ENCODE measurements around the gene SGCB.

SGCB gene

DNA sequence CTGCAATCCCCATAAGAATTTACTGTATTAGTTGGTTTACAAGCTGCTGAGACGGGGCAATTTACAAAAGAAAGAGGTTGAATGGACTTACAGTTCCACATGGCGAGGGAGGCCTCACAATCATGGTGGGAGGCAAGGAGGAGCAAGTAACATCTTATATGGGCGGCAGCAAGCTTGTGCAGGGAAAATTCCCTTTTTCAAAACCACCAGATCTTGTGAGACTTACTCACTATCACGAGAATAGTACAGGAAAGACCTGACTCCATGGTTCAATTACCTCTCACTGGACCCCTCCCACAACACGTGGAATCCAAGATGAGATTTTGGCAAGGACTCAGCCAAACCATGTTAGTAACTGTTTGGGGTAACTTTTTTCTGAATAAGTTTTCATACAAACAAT, 11.2 kb upstream of the SGCB start:
- whole genome bisulfite sequencing (ENCODE audit: insufficient coverage): 97% methylated on average over 4 of the region's 5 CpGs
- DNase-seq: no peak
- Histone ChIP-seq H3K9me3 (ENCODE audit: control extremely low read depth in 1 of 5, control insufficient read depth in 4 of 5, insufficient read depth in 2 of 5, low read depth in 1 of 5, low read length in 4 of 5) (peaks cover 0 to 1% (median 0%) of the 10 kb centered on the region in 5 experiments), H3K27me3 (replicated peaks in 2 of 5; ENCODE audit: control insufficient read depth in 4 of 5, insufficient read depth in 5 of 5, low read length in 4 of 5) (peaks cover 22 to 70% (median 26%) of the 10 kb centered on the region in 5 experiments), H3K4me1 (ENCODE audit: control extremely low read depth in 1 of 4, control insufficient read depth in 4 of 4, insufficient read depth in 4 of 4, low read length in 3 of 4) (peaks cover 0 to 19% (median 16%) of the 10 kb centered on the region in 4 experiments), H3K4me3 (ENCODE audit: control insufficient read depth in 1 of 7, extremely low read depth in 1 of 7, insufficient read depth in 4 of 7, low read depth in 2 of 7, low read length in 6 of 7) (no peak overlapping the region), H3K36me3 (ENCODE audit: control insufficient read depth in 4 of 4, insufficient read depth in 4 of 4, low read length in 3 of 4) (no peaks in the 10 kb centered on the region), H3K27ac (ENCODE audit: insufficient read depth in 1 of 2, low read depth in 1 of 2, low read length in 2 of 2, poor library complexity in 1 of 2, severe bottlenecking in 2 of 2) (no peak overlapping the region)
- CTCF ChIA-PET: no interaction called here
- POLR2A ChIA-PET: no interaction called here

GRCh38 chr4:52045028-52045427, 6.9 kb upstream of the SGCB start:
- no peak overlapping the region for H3K27ac ChIP-seq (ENCODE audit: insufficient read depth in 1 of 2, low read depth in 1 of 2, low read length in 2 of 2, poor library complexity in 1 of 2, severe bottlenecking in 2 of 2)
- POLR2A ChIA-PET: no interaction called here
- no peaks in the 10 kb centered on the region for H3K36me3 ChIP-seq (ENCODE audit: control insufficient read depth in 4 of 4, insufficient read depth in 4 of 4, low read length in 3 of 4)
- CTCF ChIA-PET: no interaction called here
- H3K4me1 ChIP-seq (ENCODE audit: control extremely low read depth in 1 of 4, control insufficient read depth in 4 of 4, insufficient read depth in 4 of 4, low read length in 3 of 4): no peaks in the 10 kb centered on the region
- 100% methylated on average over 1 of the region's 1 CpG for WGBS (ENCODE audit: insufficient coverage)
- peaks cover 7 to 57% (median 13%) of the 10 kb centered on the region in 5 experiments for H3K27me3 ChIP-seq (replicated peaks in 2 of 5; ENCODE audit: control insufficient read depth in 4 of 5, insufficient read depth in 5 of 5, low read length in 4 of 5)
- no peak overlapping the region for H3K4me3 ChIP-seq (ENCODE audit: control insufficient read depth in 1 of 7, extremely low read depth in 1 of 7, insufficient read depth in 4 of 7, low read depth in 2 of 7, low read length in 6 of 7)
- H3K9me3 ChIP-seq (ENCODE audit: control extremely low read depth in 1 of 5, control insufficient read depth in 4 of 5, insufficient read depth in 2 of 5, low read depth in 1 of 5, low read length in 4 of 5): no peaks in the 10 kb centered on the region
- DNase-seq: no peak

DNA sequence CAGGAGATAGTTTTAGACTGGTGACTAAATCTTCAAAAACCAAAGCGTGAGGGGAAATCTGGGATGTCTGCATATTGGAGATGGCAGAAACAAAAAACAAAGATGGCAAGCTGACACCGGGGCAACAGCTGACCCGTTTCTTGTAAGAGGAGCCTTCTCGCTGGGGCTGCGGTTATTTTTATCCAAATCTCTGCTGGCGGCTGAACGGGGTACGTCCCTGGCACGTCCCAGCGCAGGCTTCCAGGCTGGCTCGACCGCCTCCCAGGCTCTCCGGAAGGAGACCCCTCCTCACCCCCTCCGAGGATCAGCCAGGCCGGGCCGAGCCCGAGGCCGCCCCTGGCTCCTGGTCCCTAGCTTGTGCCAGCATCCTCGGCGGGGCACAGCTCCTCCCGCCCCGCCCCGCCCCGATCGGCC, 403 bp downstream of the SGCB start:
- ChIA-PET POLR2A (no interaction called here), CTCF (interaction anchor here (1.4 kb wide), 1 partner anchor 12 kb away, joined by 4 read pairs; no protein-coding TSS in a partner anchor)
- Histone ChIP-seq H3K36me3 (ENCODE audit: control insufficient read depth in 4 of 4, insufficient read depth in 4 of 4, low read length in 3 of 4) (no peaks in the 10 kb centered on the region), H3K27me3 (replicated peaks in 2 of 5; ENCODE audit: control insufficient read depth in 4 of 5, insufficient read depth in 5 of 5, low read length in 4 of 5) (peaks cover 5 to 68% (median 32%) of the 10 kb centered on the region in 5 experiments), H3K4me3 (ENCODE audit: control insufficient read depth in 1 of 7, extremely low read depth in 1 of 7, insufficient read depth in 4 of 7, low read depth in 2 of 7, low read length in 6 of 7) (peak overlapping the region; percentile 38 to 80 (median 63)), H3K27ac (ENCODE audit: insufficient read depth in 1 of 2, low read depth in 1 of 2, low read length in 2 of 2, poor library complexity in 1 of 2, severe bottlenecking in 2 of 2) (no peak overlapping the region), H3K9me3 (ENCODE audit: control extremely low read depth in 1 of 5, control insufficient read depth in 4 of 5, insufficient read depth in 2 of 5, low read depth in 1 of 5, low read length in 4 of 5) (peaks cover 0 to 2% (median 0%) of the 10 kb centered on the region in 5 experiments), H3K4me1 (ENCODE audit: control extremely low read depth in 1 of 4, control insufficient read depth in 4 of 4, insufficient read depth in 4 of 4, low read length in 3 of 4) (peaks cover 0 to 10% (median 6%) of the 10 kb centered on the region in 4 experiments)
- peak in 2 of 3 donors; percentile 22 to 42 for DNase-seq
- WGBS (ENCODE audit: insufficient coverage): 3% methylated on average over 13 of the region's 25 CpGs

GRCh38 chr4:52036886-52037530, 1.1 kb downstream of the SGCB start:
- ChIA-PET POLR2A (interaction anchor here (0.6 kb wide), 1 partner anchor 954 kb away, joined by 3 read pairs; no protein-coding TSS in a partner anchor), CTCF (no interaction called here)
- peaks cover 0 to 10% (median 6%) of the 10 kb centered on the region in 4 experiments for H3K4me1 ChIP-seq (ENCODE audit: control extremely low read depth in 1 of 4, control insufficient read depth in 4 of 4, insufficient read depth in 4 of 4, low read length in 3 of 4)
- H3K36me3 ChIP-seq (ENCODE audit: control insufficient read depth in 4 of 4, insufficient read depth in 4 of 4, low read length in 3 of 4): no peaks in the 10 kb centered on the region
- H3K27ac ChIP-seq (ENCODE audit: insufficient read depth in 1 of 2, low read depth in 1 of 2, low read length in 2 of 2, poor library complexity in 1 of 2, severe bottlenecking in 2 of 2): no peak overlapping the region
- 100% methylated on average over 3 of the region's 7 CpGs for WGBS (ENCODE audit: insufficient coverage)
- DNase-seq: no peak
- peaks cover 0 to 2% (median 0%) of the 10 kb centered on the region in 5 experiments for H3K9me3 ChIP-seq (ENCODE audit: control extremely low read depth in 1 of 5, control insufficient read depth in 4 of 5, insufficient read depth in 2 of 5, low read depth in 1 of 5, low read length in 4 of 5)
- H3K4me3 ChIP-seq (ENCODE audit: control insufficient read depth in 1 of 7, extremely low read depth in 1 of 7, insufficient read depth in 4 of 7, low read depth in 2 of 7, low read length in 6 of 7): peak overlapping the region in 1 of 7 experiments; percentile 70
- H3K27me3 ChIP-seq (replicated peaks in 2 of 5; ENCODE audit: control insufficient read depth in 4 of 5, insufficient read depth in 5 of 5, low read length in 4 of 5): peaks cover 5 to 62% (median 31%) of the 10 kb centered on the region in 5 experiments

DNA sequence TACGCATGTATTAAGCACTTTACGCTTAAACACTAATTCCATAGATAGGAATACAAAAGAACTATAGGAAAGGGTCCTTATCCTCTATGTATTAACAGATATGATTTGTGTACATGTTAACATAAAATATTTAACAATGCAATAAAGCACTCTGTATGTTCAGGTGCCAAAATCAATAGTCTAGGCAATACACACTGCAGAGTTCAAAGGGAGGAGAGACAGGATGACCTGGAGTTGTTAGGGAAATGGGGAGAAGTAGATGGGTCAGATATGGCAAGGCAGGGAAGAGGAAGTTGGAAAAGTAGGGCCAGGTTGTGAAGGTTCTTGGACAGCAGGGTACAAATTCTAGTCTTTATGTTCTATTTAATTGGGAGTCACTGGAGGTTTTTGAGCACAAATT, 2.9 kb downstream of the SGCB start:
- H3K27me3 ChIP-seq (replicated peaks in 2 of 5; ENCODE audit: control insufficient read depth in 4 of 5, insufficient read depth in 5 of 5, low read length in 4 of 5): peaks cover 2 to 44% (median 28%) of the 10 kb centered on the region in 5 experiments
- ChIA-PET POLR2A (no interaction called here), CTCF (interaction anchor here (0.8 to 1.5 kb wide), 2 partner anchors 9 to 151 kb away, joined by 3 to 5 read pairs; no protein-coding TSS in a partner anchor)
- peaks cover 0 to 10% (median 6%) of the 10 kb centered on the region in 4 experiments for H3K4me1 ChIP-seq (ENCODE audit: control extremely low read depth in 1 of 4, control insufficient read depth in 4 of 4, insufficient read depth in 4 of 4, low read length in 3 of 4)
- H3K27ac ChIP-seq (ENCODE audit: insufficient read depth in 1 of 2, low read depth in 1 of 2, low read length in 2 of 2, poor library complexity in 1 of 2, severe bottlenecking in 2 of 2): no peak overlapping the region
- no peak for DNase-seq
- no peak overlapping the region for H3K4me3 ChIP-seq (ENCODE audit: control insufficient read depth in 1 of 7, extremely low read depth in 1 of 7, insufficient read depth in 4 of 7, low read depth in 2 of 7, low read length in 6 of 7)
- H3K36me3 ChIP-seq (ENCODE audit: control insufficient read depth in 4 of 4, insufficient read depth in 4 of 4, low read length in 3 of 4): no peaks in the 10 kb centered on the region
- H3K9me3 ChIP-seq (ENCODE audit: control extremely low read depth in 1 of 5, control insufficient read depth in 4 of 5, insufficient read depth in 2 of 5, low read depth in 1 of 5, low read length in 4 of 5): peaks cover 0 to 2% (median 0%) of the 10 kb centered on the region in 5 experiments
- no CpG with 5 or more reads among the region's 2 CpGs for WGBS (ENCODE audit: insufficient coverage)

- CTCF ChIA-PET: no interaction called here
- Histone ChIP-seq H3K27ac (ENCODE audit: insufficient read depth in 1 of 2, low read depth in 1 of 2, low read length in 2 of 2, poor library complexity in 1 of 2, severe bottlenecking in 2 of 2) (no peak overlapping the region), H3K4me3 (ENCODE audit: control insufficient read depth in 1 of 7, extremely low read depth in 1 of 7, insufficient read depth in 4 of 7, low read depth in 2 of 7, low read length in 6 of 7) (no peak overlapping the region), H3K4me1 (ENCODE audit: control extremely low read depth in 1 of 4, control insufficient read depth in 4 of 4, insufficient read depth in 4 of 4, low read length in 3 of 4) (no peaks in the 10 kb centered on the region), H3K9me3 (ENCODE audit: control extremely low read depth in 1 of 5, control insufficient read depth in 4 of 5, insufficient read depth in 2 of 5, low read depth in 1 of 5, low read length in 4 of 5) (peaks cover 0 to 2% (median 0%) of the 10 kb centered on the region in 5 experiments), H3K27me3 (replicated peaks in 2 of 5; ENCODE audit: control insufficient read depth in 4 of 5, insufficient read depth in 5 of 5, low read length in 4 of 5) (peaks cover 1 to 18% (median 11%) of the 10 kb centered on the region in 5 experiments), H3K36me3 (ENCODE audit: control insufficient read depth in 4 of 4, insufficient read depth in 4 of 4, low read length in 3 of 4) (no peaks in the 10 kb centered on the region)
- WGBS (ENCODE audit: insufficient coverage): 100% methylated on average over 1 of the region's 1 CpG
- no peak for DNase-seq
- POLR2A ChIA-PET: no interaction called here
These were observed 6.1 kb downstream of the SGCB start for GRCh38 chr4:52032005-52032404.

DNA sequence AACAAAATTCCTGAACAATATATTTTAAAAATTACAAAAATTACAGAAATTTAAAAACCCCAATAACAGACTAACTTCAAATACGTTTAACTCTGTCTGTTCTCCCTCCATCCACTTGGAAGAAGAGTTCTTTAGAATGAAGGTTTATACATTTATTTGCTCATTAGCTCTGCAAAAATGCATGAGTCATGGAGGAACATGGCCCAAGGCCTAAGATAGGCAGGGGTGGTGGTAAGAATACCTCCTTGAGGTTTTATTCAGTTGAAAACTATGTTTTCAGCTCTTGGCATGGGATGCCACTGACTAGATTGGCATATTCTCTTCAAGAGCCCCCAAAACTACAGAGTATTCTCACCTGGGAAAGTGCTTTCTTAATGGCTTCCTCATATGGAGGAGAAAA, 9.1 kb downstream of the SGCB start:
- Histone ChIP-seq H3K4me3 (ENCODE audit: control insufficient read depth in 1 of 7, extremely low read depth in 1 of 7, insufficient read depth in 4 of 7, low read depth in 2 of 7, low read length in 6 of 7) (no peak overlapping the region), H3K27me3 (replicated peaks in 2 of 5; ENCODE audit: control insufficient read depth in 4 of 5, insufficient read depth in 5 of 5, low read length in 4 of 5) (peaks cover 0 to 2% (median 0%) of the 10 kb centered on the region in 5 experiments), H3K9me3 (ENCODE audit: control extremely low read depth in 1 of 5, control insufficient read depth in 4 of 5, insufficient read depth in 2 of 5, low read depth in 1 of 5, low read length in 4 of 5) (no peaks in the 10 kb centered on the region), H3K36me3 (ENCODE audit: control insufficient read depth in 4 of 4, insufficient read depth in 4 of 4, low read length in 3 of 4) (no peaks in the 10 kb centered on the region), H3K4me1 (ENCODE audit: control extremely low read depth in 1 of 4, control insufficient read depth in 4 of 4, insufficient read depth in 4 of 4, low read length in 3 of 4) (no peaks in the 10 kb centered on the region), H3K27ac (ENCODE audit: insufficient read depth in 1 of 2, low read depth in 1 of 2, low read length in 2 of 2, poor library complexity in 1 of 2, severe bottlenecking in 2 of 2) (no peak overlapping the region)
- CTCF ChIA-PET: interaction anchor here (1.4 to 1.9 kb wide), 2 partner anchors 142 to 186 kb away, joined by 3 to 5 read pairs; partner anchors contain the start of gene DCUN1D4
- no CpG with 5 or more reads among the region's 1 CpG for WGBS (ENCODE audit: insufficient coverage)
- peak in 2 of 3 donors; percentile 4 to 22 for DNase-seq
- POLR2A ChIA-PET: no interaction called here
